Measurements from ENCODE around the gene TCF15.

DNA sequence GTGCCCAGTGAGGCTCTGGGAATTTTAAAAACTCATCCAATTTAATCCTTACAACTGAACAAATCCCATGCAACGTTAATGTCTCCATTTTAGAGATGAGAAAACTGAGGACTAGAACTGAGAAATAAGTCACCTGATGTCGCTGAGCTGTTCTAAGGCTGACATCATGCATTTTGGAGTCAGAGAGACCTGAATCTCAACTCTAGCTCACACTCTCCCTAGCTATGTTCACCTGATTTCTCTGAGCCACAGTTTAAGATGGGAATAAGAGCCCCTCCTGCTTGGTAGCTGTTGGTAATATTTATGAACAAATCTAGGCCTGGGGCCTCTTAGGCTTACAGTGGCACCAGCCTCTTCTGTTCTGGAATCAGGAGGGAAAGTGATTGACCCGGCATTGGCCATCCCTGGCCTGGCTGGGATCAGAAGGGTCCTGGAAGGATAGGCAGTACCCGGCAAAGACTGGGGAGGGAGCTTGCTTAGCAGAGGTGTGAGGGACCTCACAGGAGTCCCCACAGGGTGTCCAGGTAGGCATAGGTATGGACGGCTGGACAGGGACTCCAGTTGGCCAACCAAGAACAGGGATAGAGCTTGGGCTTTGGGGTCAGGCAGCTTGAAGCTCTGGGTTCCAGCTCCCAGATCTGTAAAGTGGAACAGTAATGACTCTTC, 47.7 kb downstream of the TCF15 start:
- TF ChIP-seq CTCF (IDR thresholded peaks at IDR 0.05) (no peak), POLR2A (IDR thresholded peaks at IDR 0.05) (no peak)
